SU-DHL-6 (cell line): ENCODE measurements around the gene ELF4.

ENCODE experiments used
- H2AFZ ChIP-seq: fragments of 200-600 bp; sonication (generic); 2 replicates; pipeline ENCODE4 v1.6.1; 2014; ENCODE audit warnings: low read depth, mild to moderate bottlenecking, moderate library complexity, mixed read lengths, antibody characterized with exemption, low read length; ENCODE audit not compliant: severe bottlenecking
- H3F3A ChIP-seq: fragments of 200-600 bp; shearing (Covaris generic); 2 replicates; pipeline ENCODE4 v1.6.0; 2016; ENCODE audit warnings: antibody characterized with exemption, mild to moderate bottlenecking; ENCODE audit not compliant: insufficient read depth
- H3K27ac ChIP-seq: fragments of 200-600 bp; sonication (generic); 2 replicates; pipeline ENCODE4 v1.5.1; 2016; ENCODE audit warnings: low read depth, mild to moderate bottlenecking, low read length, moderate library complexity, mixed read lengths
- H3K27me3 ChIP-seq: fragments of 200-600 bp; sonication (generic), shearing (Covaris generic); 2 replicates; pipeline ENCODE4 v1.6.0; 2014; ENCODE audit warnings: mild to moderate bottlenecking, low read length
- H3K36me3 ChIP-seq: fragments of 200-600 bp; sonication (generic); 2 replicates; pipeline ENCODE4 v1.6.1; 2014; ENCODE audit warnings: mild to moderate bottlenecking, low read length, mixed read lengths
- H3K4me2 ChIP-seq: fragments of 300-600, 200-600 bp; shearing (Covaris generic), sonication (generic); 2 replicates; pipeline ENCODE4 v1.6.0; 2014; ENCODE audit warnings: low read length, low read depth, mild to moderate bottlenecking; ENCODE audit not compliant: poor library complexity, severe bottlenecking
- H3K4me3 ChIP-seq: fragments of 200-600 bp; sonication (generic); 2 replicates; pipeline ENCODE4 v1.5.1; 2014; ENCODE audit warnings: antibody characterized with exemption, low read length, mild to moderate bottlenecking, mixed read lengths; ENCODE audit not compliant: insufficient read depth, poor library complexity, severe bottlenecking
- H3K79me2 ChIP-seq: fragments of 200-600 bp; sonication (generic); 2 replicates; pipeline ENCODE4 v1.6.1; 2014; ENCODE audit warnings: mild to moderate bottlenecking, low read length, moderate library complexity; ENCODE audit not compliant: insufficient read depth
- H3K9ac ChIP-seq: fragments of 200-600 bp; sonication (generic); 2 replicates; pipeline ENCODE4 v1.7.0; 2014; ENCODE audit warnings: mild to moderate bottlenecking, low read length
- H3K9me2 ChIP-seq: fragments of 200-600 bp; sonication (generic); replicated peaks from 2 replicates; pipeline ENCODE4 v1.6.1; 2014; ENCODE audit warnings: low read length; ENCODE audit not compliant: insufficient read depth
- H3K9me3 ChIP-seq: fragments of 200-600 bp; sonication (generic); 2 replicates; pipeline ENCODE4 v1.6.1; 2014; ENCODE audit warnings: low read length, mixed read lengths; ENCODE audit not compliant: insufficient read depth
- H4K20me1 ChIP-seq: fragments of 200-600 bp; sonication (generic); 2 replicates; pipeline ENCODE4 v1.6.1; 2014; ENCODE audit warnings: low read depth, mild to moderate bottlenecking, antibody characterized with exemption, low read length, moderate library complexity, mixed read lengths
- EZH2phosphoT487 ChIP-seq: fragments of 200-600 bp; sonication (generic), shearing (Covaris generic); conservative IDR thresholded peaks from 2 replicates; pipeline ENCODE4 v1.6.1; 2018; ENCODE audit warnings: mild to moderate bottlenecking, antibody characterized with exemption, low read length, moderate library complexity, mixed read lengths
- TF ChIP-seq, protein P1 (sequence below): fragments of 200-600 bp; sonication (generic); IDR thresholded peaks from one replicate; pipeline ENCODE4 v1.5.1; 2017; ENCODE audit warnings: antibody characterized with exemption, mild to moderate bottlenecking, low read length, moderate library complexity; ENCODE audit not compliant: insufficient read depth, poor library complexity, severe bottlenecking

ELF4 gene

DNA sequence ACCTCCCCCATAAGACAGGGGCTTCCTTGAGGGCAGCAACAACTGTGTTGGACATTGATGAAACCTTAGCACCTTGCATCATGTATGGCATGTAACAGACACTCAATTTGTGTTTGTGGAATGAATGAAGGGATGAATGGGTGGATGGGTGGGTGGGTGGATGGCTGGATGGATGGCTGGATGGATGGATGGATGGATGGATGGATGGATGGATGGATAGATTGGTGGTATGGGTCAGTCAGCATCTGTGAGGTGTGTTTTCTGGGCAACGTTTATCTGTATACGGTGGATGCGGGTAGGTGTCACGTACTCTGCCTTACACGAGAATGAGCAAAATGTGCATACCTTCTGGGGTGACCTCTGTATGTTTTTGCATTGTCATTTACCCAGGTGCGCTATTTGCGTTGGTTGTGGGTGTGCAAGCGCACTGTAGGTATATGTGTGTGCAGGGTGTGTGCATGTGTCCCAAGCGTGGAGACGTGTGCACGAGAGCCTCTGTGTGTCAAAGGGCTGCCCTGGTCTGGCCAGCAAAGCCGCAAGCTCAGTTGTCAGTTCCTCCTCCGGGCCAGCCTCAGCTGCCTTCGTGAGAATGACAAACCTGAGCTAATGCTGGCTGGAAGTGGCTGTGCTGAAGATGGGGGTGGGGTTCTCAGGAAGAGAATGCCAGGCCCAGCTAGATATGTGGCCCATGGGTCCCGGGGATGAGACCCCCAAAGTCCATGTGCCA is 26.5 kb downstream of the ELF4 start:
- Histone ChIP-seq H3F3A (peaks cover 43% of the 10 kb centered on the region), H3K4me2 (peak overlapping the region; percentile 58), H3K27ac (peak overlapping the region; percentile 97), H3K4me3 (peak overlapping the region; percentile 33), H3K27me3 (no peaks in the 10 kb centered on the region), H3K79me2 (peaks cover 21% of the 10 kb centered on the region), H3K9me3 (no peaks in the 10 kb centered on the region), H3K9ac (peak overlapping the region; percentile 47), H3K9me2 (no peaks in the 10 kb centered on the region), H2AFZ (no peak overlapping the region), H4K20me1 (no peaks in the 10 kb centered on the region), H3K36me3 (no peaks in the 10 kb centered on the region)
- TF ChIP-seq EZH2phosphoT487 = no peak
- TF ChIP-seq, protein P1, sequence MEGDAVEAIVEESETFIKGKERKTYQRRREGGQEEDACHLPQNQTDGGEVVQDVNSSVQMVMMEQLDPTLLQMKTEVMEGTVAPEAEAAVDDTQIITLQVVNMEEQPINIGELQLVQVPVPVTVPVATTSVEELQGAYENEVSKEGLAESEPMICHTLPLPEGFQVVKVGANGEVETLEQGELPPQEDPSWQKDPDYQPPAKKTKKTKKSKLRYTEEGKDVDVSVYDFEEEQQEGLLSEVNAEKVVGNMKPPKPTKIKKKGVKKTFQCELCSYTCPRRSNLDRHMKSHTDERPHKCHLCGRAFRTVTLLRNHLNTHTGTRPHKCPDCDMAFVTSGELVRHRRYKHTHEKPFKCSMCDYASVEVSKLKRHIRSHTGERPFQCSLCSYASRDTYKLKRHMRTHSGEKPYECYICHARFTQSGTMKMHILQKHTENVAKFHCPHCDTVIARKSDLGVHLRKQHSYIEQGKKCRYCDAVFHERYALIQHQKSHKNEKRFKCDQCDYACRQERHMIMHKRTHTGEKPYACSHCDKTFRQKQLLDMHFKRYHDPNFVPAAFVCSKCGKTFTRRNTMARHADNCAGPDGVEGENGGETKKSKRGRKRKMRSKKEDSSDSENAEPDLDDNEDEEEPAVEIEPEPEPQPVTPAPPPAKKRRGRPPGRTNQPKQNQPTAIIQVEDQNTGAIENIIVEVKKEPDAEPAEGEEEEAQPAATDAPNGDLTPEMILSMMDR = no peak

- H3K9me3 ChIP-seq = no peaks in the 10 kb centered on the region
- peaks cover 43% of the 10 kb centered on the region for H3F3A ChIP-seq
- no peaks in the 10 kb centered on the region for H3K27me3 ChIP-seq
- no peaks in the 10 kb centered on the region for H3K9me2 ChIP-seq
- peaks cover 15% of the 10 kb centered on the region; the same call in 1 of the 2 replicates for H3K79me2 ChIP-seq
- TF ChIP-seq EZH2phosphoT487 = no peak
- TF ChIP-seq, protein P1 = no peak
- H3K4me2 ChIP-seq = peak overlapping the region; percentile 58
- no peak overlapping the region for H3K4me3 ChIP-seq
- H4K20me1 ChIP-seq = no peaks in the 10 kb centered on the region
- peak overlapping the region; percentile 37; the same call in 1 of the 2 replicates for H3K9ac ChIP-seq
- no peaks in the 10 kb centered on the region for H3K36me3 ChIP-seq
- peak overlapping the region; percentile 97 for H3K27ac ChIP-seq
- H2AFZ ChIP-seq = no peak overlapping the region
Observed at GRCh38 chrX:130083107-130083490, 27.2 kb downstream of the ELF4 start.

GRCh38 chrX:130082244-130083106 is 27.8 kb downstream of the ELF4 start:
- peaks cover 43% of the 10 kb centered on the region for H3F3A ChIP-seq
- peaks cover 15% of the 10 kb centered on the region; the same call in 1 of the 2 replicates for H3K79me2 ChIP-seq
- H3K27me3 ChIP-seq = no peaks in the 10 kb centered on the region
- H3K9ac ChIP-seq = peak overlapping the region; percentile 37; the same call in 1 of the 2 replicates
- peak overlapping the region; percentile 58 for H3K4me2 ChIP-seq
- H3K4me3 ChIP-seq = no peak overlapping the region
- H3K27ac ChIP-seq = peak overlapping the region; percentile 97
- H3K9me3 ChIP-seq = no peaks in the 10 kb centered on the region
- no peak overlapping the region for H2AFZ ChIP-seq
- no peaks in the 10 kb centered on the region for H3K36me3 ChIP-seq
- no peak for TF ChIP-seq EZH2phosphoT487
- TF ChIP-seq, protein P1 = no peak
- H3K9me2 ChIP-seq = no peaks in the 10 kb centered on the region
- H4K20me1 ChIP-seq = no peaks in the 10 kb centered on the region
